Measurements from ENCODE around the gene PPP2R2C. TPM values are rescaled to one million over a fixed set of nuclear protein-coding genes. Genes with fewer than 3 reads are reported as not detected.

The PPP2R2C gene
- total and polyA plus RNA-seq, 12 donors: 0.14 to 10.6 (median 4.2) TPM

DNA sequence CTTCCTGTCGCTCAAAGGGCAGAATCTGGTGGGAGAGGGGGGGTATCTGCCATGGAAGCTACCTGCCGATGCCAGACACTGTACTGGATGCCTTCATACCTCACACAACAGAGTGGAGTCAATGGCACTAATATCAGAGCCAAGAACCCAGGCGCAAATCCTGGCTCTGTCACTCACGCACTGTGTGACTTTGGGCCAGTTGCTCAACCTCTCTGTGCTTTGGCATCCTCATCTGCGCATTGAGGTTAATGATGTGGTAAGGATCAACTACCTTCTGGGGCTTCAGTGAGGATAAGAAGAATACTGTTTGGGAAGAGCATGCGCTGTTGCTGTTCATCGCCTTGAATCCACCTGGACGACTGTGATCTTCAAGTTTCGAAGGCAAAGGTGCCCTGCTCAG lies 70.6 kb downstream of the PPP2R2C start:
- intact Hi-C loops (cut with DNase I): no loop called here
- no peak overlapping the region for H3K4me3 ChIP-seq
- no peak overlapping the region for H3K27ac ChIP-seq
- H3K36me3 ChIP-seq: no peaks in the 10 kb centered on the region
- peaks cover 0 to 96% (median 57%) of the 10 kb centered on the region in 7 donors for H3K27me3 ChIP-seq
- 88 to 91% methylated on average over 9 of the region's 9 CpGs for WGBS, 2 donors
- H3K9me3 ChIP-seq: no peaks in the 10 kb centered on the region
- ATAC-seq (no peak), DNase-seq (no peak)
- no peak for TF ChIP-seq CTCF (IDR thresholded peaks at IDR 0.05)
- H3K4me1 ChIP-seq: peaks cover 0 to 6% (median 0%) of the 10 kb centered on the region in 9 donors

GRCh38 chr4:6396696-6397236 lies 75.6 kb downstream of the PPP2R2C start:
- 78 to 80% methylated on average over 12 of the region's 12 CpGs for WGBS, 2 donors
- Histone ChIP-seq H3K36me3 (no peaks in the 10 kb centered on the region), H3K4me1 (no peaks in the 10 kb centered on the region), H3K27me3 (peaks cover 0 to 57% (median 26%) of the 10 kb centered on the region in 7 donors), H3K27ac (no peak overlapping the region), H3K9me3 (no peaks in the 10 kb centered on the region), H3K4me3 (no peak overlapping the region)
- DNase-seq (no peak), ATAC-seq (no peak)
- TF ChIP-seq CTCF (IDR thresholded peaks at IDR 0.05): no peak
- intact Hi-C loops (cut with DNase I): no loop called here

- DNase-seq (no peak), ATAC-seq (no peak)
- TF ChIP-seq CTCF (IDR thresholded peaks at IDR 0.05): no peak
- intact Hi-C loops (cut with DNase I): no loop called here
- Histone ChIP-seq H3K9me3 (no peaks in the 10 kb centered on the region), H3K36me3 (no peaks in the 10 kb centered on the region), H3K27me3 (peaks cover 0 to 48% (median 24%) of the 10 kb centered on the region in 7 donors), H3K4me3 (no peak overlapping the region), H3K4me1 (peaks cover 0 to 4% (median 0%) of the 10 kb centered on the region in 9 donors), H3K27ac (no peak overlapping the region)
- WGBS, 2 donors: 70 to 74% methylated on average over 17 of the region's 17 CpGs
Measured at GRCh38 chr4:6395466-6396228, 76.8 kb downstream of the PPP2R2C start.

DNA sequence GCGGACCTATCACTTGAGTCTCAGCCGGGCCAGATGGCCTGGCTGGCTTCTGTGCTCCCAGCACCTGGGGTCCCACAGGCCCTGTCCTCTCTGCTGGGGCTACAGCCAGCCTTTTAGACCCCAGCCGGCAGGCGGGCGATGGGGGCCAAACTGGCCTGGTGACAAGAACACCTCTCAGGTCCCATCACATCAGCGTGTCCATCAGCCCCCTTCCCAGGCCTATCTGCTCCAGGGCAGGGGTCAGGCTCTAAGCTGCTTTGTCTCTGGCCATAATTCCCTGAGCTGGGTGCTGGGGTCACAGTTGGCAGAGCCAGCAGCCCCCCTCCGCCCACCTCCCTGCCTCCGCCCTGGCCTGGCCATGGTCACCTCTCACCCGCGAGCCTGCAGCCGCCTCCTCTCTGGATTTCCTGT lies 77.7 kb downstream of the PPP2R2C start:
- intact Hi-C loops (cut with DNase I): no loop called here
- Histone ChIP-seq H3K27me3 (peaks cover 0 to 44% (median 21%) of the 10 kb centered on the region in 7 donors), H3K4me1 (peaks cover 0 to 10% (median 0%) of the 10 kb centered on the region in 9 donors), H3K36me3 (no peaks in the 10 kb centered on the region), H3K4me3 (no peak overlapping the region), H3K27ac (no peak overlapping the region), H3K9me3 (no peaks in the 10 kb centered on the region)
- no peak for ATAC-seq
- 87 to 90% methylated on average over 11 of the region's 11 CpGs for WGBS, 2 donors
- no peak for TF ChIP-seq CTCF (IDR thresholded peaks at IDR 0.05)
- no peak for DNase-seq
